HG03439 (cell line): ENCODE results near the gene TNS2.

Source experiments
- ATAC-seq: cut with Tn5 transposase; IDR thresholded peaks from one replicate; pipeline ENCODE4 v1.9.1; 2021; ENCODE audit warnings: mild to moderate bottlenecking, moderate library complexity; ENCODE audit not compliant: unreplicated experiment

TNS2 gene

GRCh38 chr12:53042607-53043454 lies 7.0 kb upstream of the TNS2 start:
- no peak for ATAC-seq

DNA sequence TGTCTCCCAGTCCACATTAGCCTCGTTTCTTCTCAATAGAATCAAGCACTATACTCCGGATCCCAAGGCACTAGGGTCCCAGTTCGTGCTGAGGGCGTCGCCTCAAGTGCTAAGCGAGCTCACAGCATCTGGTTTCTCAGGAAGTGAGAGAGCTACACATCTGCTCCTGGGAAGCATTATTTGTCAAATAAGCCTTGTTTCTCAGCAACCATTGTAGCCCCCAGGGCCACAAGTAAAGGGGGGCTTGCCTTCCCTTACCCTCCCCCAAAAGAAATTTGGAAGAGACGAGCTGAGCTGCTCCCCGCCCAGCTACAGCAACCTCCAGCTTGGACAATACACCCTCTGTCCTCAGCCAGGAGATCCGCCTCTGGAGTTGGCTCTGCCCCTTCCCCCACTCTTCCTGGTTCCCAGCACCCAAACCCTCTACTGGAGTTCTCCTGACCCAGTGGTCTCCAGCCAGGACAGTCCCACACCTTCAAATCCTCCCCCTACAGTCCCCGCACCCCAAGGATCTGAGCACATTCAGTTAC lies 5.7 kb upstream of the TNS2 start:
- no peak for ATAC-seq

DNA sequence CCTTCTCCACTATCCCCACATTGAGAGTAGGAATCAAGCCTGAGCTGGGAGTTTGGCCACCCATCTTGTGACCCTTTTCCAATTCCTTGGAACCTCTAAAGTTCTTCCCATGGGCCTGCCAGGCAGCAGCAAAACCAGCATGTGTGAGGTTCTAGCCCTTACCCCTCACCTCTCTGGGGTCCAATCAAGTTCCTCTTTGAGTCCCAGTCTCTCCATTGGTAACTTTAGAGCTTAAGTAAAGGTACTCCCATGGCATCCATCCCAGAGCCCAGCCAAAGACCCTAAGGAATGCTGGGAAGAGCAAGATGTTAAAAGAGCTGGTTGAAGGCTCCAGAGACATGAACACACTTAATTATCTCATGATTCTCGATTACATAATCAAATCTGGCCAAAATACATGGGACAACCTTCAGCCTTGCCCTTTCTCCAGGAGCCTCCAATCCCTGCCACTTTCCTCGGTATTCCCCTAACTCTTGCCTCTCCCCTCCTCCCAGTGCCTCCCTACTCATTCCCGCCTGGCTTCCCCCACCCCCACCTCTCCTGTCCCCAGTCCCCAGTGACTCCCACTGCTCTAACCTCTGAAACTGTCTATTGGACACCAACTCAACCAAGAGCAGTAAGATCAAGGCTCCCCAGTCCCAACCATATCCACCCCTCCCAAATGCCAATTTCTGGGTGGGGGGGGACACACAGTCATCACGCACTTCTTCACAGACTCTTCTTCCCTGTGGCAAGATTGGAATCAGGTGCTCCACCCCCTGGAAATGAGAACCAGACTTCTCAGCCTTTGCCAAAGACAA lies 4.8 kb upstream of the TNS2 start:
- no peak for ATAC-seq

- ATAC-seq, result no peak
Measured at GRCh38 chr12:53045696-53046045, 4.2 kb upstream of the TNS2 start.

DNA sequence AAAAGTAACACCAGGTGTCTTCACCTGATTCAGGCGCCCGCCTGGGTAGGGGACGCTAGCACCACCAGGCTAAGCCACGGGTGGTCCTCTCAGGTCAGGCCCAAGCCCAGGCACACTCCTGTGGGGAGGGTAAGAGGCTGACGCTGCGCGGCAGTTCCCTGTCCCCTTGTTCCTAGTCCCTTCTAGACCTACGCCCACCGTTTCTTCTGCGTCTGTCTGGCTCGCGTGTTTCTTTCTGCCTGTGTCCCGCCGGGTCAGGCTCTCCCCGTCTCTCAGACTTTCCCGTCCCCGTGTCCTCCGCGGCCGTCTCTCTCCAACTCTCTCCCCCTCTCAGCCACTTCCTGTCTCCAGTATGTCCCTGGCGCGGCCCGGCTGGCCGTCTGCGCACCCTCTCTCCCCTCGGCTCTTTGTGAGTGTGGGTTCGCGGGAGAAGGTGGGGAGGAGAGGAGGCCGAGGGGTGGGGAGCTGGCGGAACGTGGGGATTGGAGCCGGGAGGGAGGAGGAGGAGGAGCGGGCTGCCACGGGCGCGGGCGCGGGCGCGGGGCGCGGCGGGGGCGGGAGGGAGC lies 3.1 kb upstream of the TNS2 start:
- ATAC-seq, result peak; percentile 27

- peak; percentile 72 for ATAC-seq
Measured at GRCh38 chr12:53047221-53048032, 2.4 kb upstream of the TNS2 start.

DNA sequence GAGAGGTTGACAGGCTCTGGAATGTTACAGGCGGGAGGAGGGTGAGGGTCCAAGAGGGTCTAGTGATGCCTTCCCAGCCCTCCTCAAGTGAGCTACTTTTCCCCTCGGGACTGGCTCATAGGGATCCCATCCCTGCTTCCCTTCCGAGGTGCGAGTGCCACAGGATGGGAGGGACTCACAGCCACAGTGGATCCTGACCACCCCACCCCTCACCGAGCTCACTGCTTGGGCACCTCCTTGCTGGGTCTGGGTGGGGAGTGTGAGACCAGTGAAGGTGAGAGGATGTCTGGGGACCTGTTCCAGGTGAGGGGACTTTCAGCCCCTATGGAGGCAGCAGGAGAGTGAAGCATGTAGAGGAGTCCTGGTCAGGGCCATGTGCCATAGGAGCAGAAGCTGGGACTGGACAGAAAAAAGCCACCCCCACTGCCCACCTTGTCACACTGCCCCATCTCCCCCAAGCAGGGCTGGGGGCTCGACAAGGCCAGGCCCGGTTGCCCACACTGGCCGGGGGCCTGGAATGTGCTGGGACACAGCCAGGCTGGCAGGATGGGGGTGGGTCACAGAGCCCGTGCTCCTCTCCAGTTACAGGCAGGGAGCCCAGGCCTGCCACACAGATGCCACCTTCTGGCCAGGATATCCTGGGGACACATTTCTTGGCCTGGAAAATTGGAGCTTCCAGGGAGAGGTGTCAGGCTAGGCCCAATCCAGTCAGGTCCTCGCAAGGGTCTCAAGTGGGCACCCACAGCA lies 1.7 kb upstream of the TNS2 start:
- ATAC-seq, result no peak

- ATAC-seq, result no peak
Measured at GRCh38 chr12:53048780-53049401, 974 bp upstream of the TNS2 start.

- no peak for ATAC-seq
Measured at GRCh38 chr12:53050426-53051057, 677 bp downstream of the TNS2 start.

DNA sequence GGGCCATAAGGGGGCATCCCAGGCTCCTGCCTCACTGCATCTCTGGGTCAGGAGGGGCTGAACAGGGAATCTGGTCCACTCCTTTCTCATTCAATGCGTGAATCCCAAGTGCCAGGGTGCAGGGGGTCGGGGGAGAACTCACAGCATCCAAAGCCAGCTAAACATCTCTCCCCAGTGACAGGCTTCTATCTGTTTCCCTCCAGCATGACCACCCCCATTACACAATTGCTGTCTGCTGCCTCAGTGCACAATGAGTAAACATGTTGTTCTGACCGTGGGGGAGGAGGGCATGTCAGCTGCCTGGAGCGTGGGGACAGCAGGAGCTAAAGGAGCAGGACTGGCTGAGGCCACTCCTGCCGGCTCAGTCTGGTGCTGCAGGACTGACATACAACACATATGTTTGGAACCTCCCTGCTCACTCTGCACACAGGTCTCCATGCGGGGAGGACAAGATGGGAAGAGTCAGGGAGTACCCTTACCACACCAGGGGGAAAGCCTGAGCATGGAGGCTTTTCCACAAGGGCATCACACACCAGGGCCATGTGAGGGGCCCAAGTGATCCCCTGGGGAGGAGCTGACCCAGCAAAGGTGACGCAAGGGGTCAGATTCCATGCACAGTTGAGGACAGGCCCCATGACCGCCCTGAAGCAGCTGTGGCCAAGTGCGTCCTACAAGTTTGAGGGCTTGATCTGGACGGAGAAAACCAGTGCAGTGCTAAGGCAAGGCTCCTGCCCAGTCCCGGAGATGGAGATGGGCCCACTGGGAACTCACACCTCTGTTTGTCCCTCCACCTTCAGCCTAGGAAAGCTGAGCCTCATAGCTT lies 1.4 kb downstream of the TNS2 start:
- no peak for ATAC-seq

- no peak for ATAC-seq
Measured at GRCh38 chr12:53051881-53052412, 2.1 kb downstream of the TNS2 start.

DNA sequence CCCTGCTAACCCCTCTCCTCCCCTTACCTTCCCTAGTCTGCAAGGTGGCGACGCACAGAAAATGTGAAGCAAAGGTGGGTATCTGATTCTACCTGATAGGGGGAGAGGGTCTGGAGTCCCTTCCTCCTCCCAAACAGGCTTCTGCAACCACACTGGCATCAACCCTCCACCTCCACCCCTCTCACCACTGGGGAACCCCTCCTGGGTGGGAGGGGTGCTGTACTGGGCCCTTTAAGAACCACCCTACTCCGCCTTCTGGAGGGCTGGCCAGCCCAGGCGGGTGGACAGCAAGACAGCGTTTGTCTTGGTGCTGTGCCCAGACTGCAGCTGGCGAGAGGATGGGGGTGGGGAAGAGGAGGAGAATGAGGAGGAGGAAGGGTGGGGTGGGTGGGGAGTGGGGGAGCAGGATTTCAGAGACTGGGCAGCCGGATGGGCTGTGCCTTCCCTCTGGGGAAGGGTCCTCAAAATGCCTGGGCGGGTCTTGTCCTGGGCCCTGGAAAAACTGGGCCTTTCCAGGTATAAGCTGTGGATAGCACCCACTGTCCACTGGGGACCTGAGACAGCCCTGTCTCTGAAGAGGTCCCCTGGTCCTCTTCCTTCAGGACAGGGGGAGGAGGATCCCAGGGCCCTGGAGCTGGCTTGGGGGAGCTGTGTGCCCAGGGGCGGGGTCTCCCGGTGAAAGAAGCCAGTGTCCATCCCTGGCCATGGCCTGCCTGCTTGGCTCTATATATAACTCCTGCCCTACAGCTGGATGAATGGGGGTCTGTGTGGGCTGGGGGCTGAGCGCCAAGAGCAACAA lies 2.8 kb downstream of the TNS2 start:
- no peak for ATAC-seq

- ATAC-seq, result no peak
Measured at GRCh38 chr12:53053218-53054111, 3.6 kb downstream of the TNS2 start.

GRCh38 chr12:53054112-53054878 lies 4.4 kb downstream of the TNS2 start:
- peak; percentile 89 for ATAC-seq

- no peak for ATAC-seq
Measured at GRCh38 chr12:53055471-53056266, 5.8 kb downstream of the TNS2 start.
